ENCODE measurements around the gene CORO2B.

Gene CORO2B

GRCh38 chr15:68572921-68573320 lies 5.9 kb upstream of the CORO2B start:
- TF ChIP-seq ZNF274 (IDR thresholded peaks at IDR 0.05; ENCODE audit: low read depth, low read length): no peak

GRCh38 chr15:68574046-68574445 lies 4.7 kb upstream of the CORO2B start:
- H3K4me3 ChIP-seq (ENCODE audit: low read length): no peak overlapping the region
- TF ChIP-seq ZNF274 (IDR thresholded peaks at IDR 0.05; ENCODE audit: low read depth, low read length): no peak

More at GRCh38 chr15:68572921-68573320, 5.9 kb upstream of the CORO2B start:
- H3K4me3 ChIP-seq (ENCODE audit: low read length): no peak overlapping the region

- no peak overlapping the region for H3K4me3 ChIP-seq (ENCODE audit: low read length)
Observed at GRCh38 chr15:68574629-68575028, 4.2 kb upstream of the CORO2B start.

GRCh38 chr15:68576235-68576892 lies 2.4 kb upstream of the CORO2B start:
- no peak for TF ChIP-seq ZNF274 (IDR thresholded peaks at IDR 0.05; ENCODE audit: low read depth, low read length)
- H3K4me3 ChIP-seq (ENCODE audit: low read length): no peak overlapping the region

More at GRCh38 chr15:68574629-68575028, 4.2 kb upstream of the CORO2B start:
- TF ChIP-seq ZNF274 (IDR thresholded peaks at IDR 0.05; ENCODE audit: low read depth, low read length): no peak

GRCh38 chr15:68578175-68578979 lies 416 bp upstream of the CORO2B start:
- TF ChIP-seq ZNF274 (IDR thresholded peaks at IDR 0.05; ENCODE audit: low read depth, low read length): no peak

GRCh38 chr15:68580026-68580882 lies 1.5 kb downstream of the CORO2B start:
- no peak overlapping the region for H3K4me3 ChIP-seq (ENCODE audit: low read length)
- TF ChIP-seq ZNF274 (IDR thresholded peaks at IDR 0.05; ENCODE audit: low read depth, low read length): no peak

More at GRCh38 chr15:68578175-68578979, 416 bp upstream of the CORO2B start:
- peak overlapping the region; percentile 32; the same call in 1 of the 2 replicates for H3K4me3 ChIP-seq (ENCODE audit: low read length)

- H3K4me3 ChIP-seq (ENCODE audit: low read length): no peak overlapping the region
- no peak for TF ChIP-seq ZNF274 (IDR thresholded peaks at IDR 0.05; ENCODE audit: low read depth, low read length)
Observed at GRCh38 chr15:68580883-68581155, 2.0 kb downstream of the CORO2B start.

GRCh38 chr15:68581725-68582124 lies 2.9 kb downstream of the CORO2B start:
- TF ChIP-seq ZNF274 (IDR thresholded peaks at IDR 0.05; ENCODE audit: low read depth, low read length): no peak

GRCh38 chr15:68582236-68582635 lies 3.4 kb downstream of the CORO2B start:
- no peak for TF ChIP-seq ZNF274 (IDR thresholded peaks at IDR 0.05; ENCODE audit: low read depth, low read length)
- no peak overlapping the region for H3K4me3 ChIP-seq (ENCODE audit: low read length)

More at GRCh38 chr15:68581725-68582124, 2.9 kb downstream of the CORO2B start:
- no peak overlapping the region for H3K4me3 ChIP-seq (ENCODE audit: low read length)

GRCh38 chr15:68582864-68583263 lies 4.1 kb downstream of the CORO2B start:
- H3K4me3 ChIP-seq (ENCODE audit: low read length): no peak overlapping the region
- TF ChIP-seq ZNF274 (IDR thresholded peaks at IDR 0.05; ENCODE audit: low read depth, low read length): no peak

GRCh38 chr15:68583321-68583720 lies 4.5 kb downstream of the CORO2B start:
- no peak for TF ChIP-seq ZNF274 (IDR thresholded peaks at IDR 0.05; ENCODE audit: low read depth, low read length)
- no peak overlapping the region for H3K4me3 ChIP-seq (ENCODE audit: low read length)

- no peak for TF ChIP-seq ZNF274 (IDR thresholded peaks at IDR 0.05; ENCODE audit: low read depth, low read length)
- H3K4me3 ChIP-seq (ENCODE audit: low read length): no peak overlapping the region
Observed at GRCh38 chr15:68583936-68584755, 5.4 kb downstream of the CORO2B start.

- H3K4me3 ChIP-seq (ENCODE audit: low read length): no peak overlapping the region
- TF ChIP-seq ZNF274 (IDR thresholded peaks at IDR 0.05; ENCODE audit: low read depth, low read length): no peak
Observed at GRCh38 chr15:68584756-68585573, 6.2 kb downstream of the CORO2B start.
